WI38 (cell line): Measurements from ENCODE around the gene ANKS1B.

Experiments
- H3K4me3 ChIP-seq: 2 replicates; pipeline ENCODE4 v1.5.1; 2011; ENCODE audit warnings: low read depth, mild to moderate bottlenecking, control low read depth, low read length
- CTCF ChIP-seq: IDR thresholded peaks from 2 replicates; pipeline ENCODE4 v1.5.1; 2012; ENCODE audit warnings: low read depth, mild to moderate bottlenecking, control low read depth, low read length

The ANKS1B gene

GRCh38 chr12:98788396-98788795, 1196.3 kb downstream of the ANKS1B start:
- no peak overlapping the region for H3K4me3 ChIP-seq
- TF ChIP-seq CTCF = no peak

GRCh38 chr12:98786653-98787052, 1198.1 kb downstream of the ANKS1B start:
- no peak for TF ChIP-seq CTCF
- no peak overlapping the region for H3K4me3 ChIP-seq

- no peak for TF ChIP-seq CTCF
- no peak overlapping the region for H3K4me3 ChIP-seq
Measured at GRCh38 chr12:98783420-98783819, 1201.3 kb downstream of the ANKS1B start.

- no peak overlapping the region for H3K4me3 ChIP-seq
- TF ChIP-seq CTCF = no peak
Measured at GRCh38 chr12:98780261-98780660, 1204.5 kb downstream of the ANKS1B start.

- no peak overlapping the region for H3K4me3 ChIP-seq
- TF ChIP-seq CTCF = no peak
Measured at GRCh38 chr12:98772818-98773217, 1211.9 kb downstream of the ANKS1B start.

- no peak overlapping the region for H3K4me3 ChIP-seq
- no peak for TF ChIP-seq CTCF
Measured at GRCh38 chr12:98771811-98772752, 1212.7 kb downstream of the ANKS1B start.

GRCh38 chr12:98770230-98770629, 1214.5 kb downstream of the ANKS1B start:
- no peak for TF ChIP-seq CTCF
- H3K4me3 ChIP-seq = no peak overlapping the region
